Stimulated activated CD8-positive, alpha-beta memory T cell treated with anti-CD3 and anti-CD28 coated beads, Interleukin-4, amount 100 ng/mL, for 1 hour (primary cell): ENCODE measurements around the gene ADAMTSL4.
"Not testable (repeated sequence)": the region's sequence is repeated elsewhere in the genome, so short reads cannot be mapped to it uniquely, and the experiment has no call there.

ENCODE experiments used
- DNase-seq, 2 donors: peaks; one replicate each; pipeline ENCODE4 v3.0.0-alpha.2; 2020; ENCODE audit warnings: low read depth in 2 of 2, low spot score in 1 of 2

The ADAMTSL4 gene

DNA sequence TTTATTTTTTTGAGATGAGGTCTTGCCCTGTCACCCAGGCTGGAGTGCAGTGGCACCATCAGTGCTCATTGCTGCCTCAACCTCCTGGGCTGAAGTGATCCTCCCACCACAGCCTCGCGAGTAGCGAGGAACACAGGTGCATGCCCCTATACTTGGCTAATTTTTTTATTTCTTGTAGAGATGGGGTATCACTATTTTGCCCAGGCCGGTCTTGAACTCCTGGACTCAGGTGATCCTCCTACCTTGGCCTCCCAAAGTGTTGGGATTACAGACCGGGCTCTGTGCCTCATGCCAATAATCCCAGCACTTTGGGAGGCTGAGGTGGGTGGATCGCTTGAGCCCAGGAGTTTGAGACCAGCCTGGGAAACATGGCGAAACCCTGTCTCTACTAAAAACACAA, 32.2 kb downstream of the ADAMTSL4 start:
- DNase-seq = not testable (repeated sequence)

DNA sequence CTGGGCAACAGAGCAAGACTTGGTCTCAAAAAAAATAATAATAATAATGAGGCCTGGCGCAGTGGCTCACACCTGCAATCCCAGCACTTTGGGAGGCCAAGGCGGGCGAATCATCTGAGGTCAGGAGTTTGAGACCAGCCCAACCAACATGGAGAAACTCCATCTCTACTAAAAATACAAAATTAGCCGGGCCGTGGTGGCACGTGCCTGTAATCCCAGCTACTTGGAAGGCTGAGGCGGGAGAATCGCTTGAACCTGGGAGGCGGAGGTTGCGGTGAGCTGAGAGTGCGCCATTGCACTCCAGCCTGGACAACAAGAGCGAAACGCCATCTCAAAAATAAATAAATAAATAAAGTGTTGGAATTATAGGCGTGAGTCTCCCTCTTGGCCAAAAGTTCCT, 32.8 kb downstream of the ADAMTSL4 start:
- DNase-seq = not testable (repeated sequence)

GRCh38 chr1:150582371-150582770, 33.2 kb downstream of the ADAMTSL4 start:
- no peak for DNase-seq

- DNase-seq = no peak
Observed at GRCh38 chr1:150596095-150596892, 47.1 kb downstream of the ADAMTSL4 start.

DNA sequence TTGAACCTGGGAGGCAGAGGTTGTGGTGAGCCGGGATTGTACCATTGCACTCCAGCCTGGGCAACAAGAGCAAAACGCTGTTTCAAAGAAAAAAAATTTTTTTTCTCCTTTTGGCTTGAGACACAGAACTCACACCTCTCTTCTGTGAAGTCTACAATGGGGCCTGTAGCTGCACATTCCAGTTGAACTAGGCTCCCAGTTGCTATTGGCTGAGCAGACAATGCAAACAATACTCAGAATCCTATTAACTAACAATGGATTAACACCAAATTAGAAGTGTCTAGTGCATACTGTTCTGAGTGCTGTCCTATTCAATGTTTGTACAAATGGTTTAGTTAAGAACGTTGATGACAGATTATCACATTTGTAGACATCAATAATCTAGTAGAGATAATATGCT, 47.8 kb downstream of the ADAMTSL4 start:
- DNase-seq = no peak

DNA sequence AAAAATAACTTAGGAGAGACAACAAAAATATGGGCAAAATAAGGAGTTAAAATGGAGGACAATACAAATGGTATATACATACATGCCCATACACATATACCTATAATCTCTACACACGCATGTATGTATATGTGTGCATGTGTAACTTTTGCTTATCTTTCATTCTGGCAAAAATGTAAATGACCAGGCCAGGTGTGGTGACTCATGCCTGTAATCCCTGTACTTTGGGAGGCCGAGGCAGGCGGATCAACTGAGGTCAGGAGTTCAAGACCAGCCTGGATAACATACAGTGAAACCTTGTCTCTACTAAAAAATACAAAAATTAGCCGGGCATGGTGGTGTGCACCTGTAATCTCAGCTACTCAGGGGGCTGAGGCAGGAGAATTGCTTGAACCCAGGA, 49.1 kb downstream of the ADAMTSL4 start:
- not testable (repeated sequence) for DNase-seq

DNA sequence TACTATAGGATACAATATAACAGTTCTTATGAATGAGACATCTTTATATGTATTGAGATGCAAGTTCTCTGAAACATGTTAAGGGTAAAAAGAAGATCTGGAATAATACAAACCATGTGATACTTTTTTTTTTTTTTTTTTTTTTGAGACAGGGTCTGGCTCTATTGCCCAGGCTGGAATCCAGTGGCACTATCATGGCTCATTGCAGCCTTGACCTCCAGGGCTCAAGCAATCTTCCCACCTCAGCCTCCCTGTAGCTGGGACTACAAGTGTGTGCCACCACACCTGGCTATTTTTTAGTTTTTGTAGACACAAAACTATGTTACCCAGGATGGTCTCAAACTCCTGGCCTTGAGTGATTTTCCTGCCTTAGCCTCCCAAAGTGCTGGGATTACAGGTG, 52.3 kb downstream of the ADAMTSL4 start:
- no peak for DNase-seq

DNA sequence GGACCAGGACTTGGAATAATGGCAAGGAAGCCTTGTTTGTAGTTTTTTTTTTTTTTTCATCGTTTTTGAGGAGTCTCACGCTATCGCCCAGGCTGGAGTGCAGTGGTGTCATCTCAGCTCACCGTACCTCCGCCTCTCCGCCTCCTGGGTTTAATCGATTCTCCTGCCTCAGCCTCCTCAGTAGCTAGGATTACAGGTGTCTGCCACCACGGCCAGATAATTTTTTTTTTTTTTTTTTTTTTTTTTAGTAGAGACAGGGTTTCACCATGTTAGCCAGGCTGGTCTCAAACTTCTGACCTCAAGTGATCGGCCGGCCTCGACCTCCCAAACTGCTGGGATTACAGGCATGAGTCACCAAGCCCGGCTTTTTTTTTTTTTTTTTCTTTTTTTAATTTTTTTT, 53.2 kb downstream of the ADAMTSL4 start:
- DNase-seq = not testable (repeated sequence)

GRCh38 chr1:150603711-150604110, 54.5 kb downstream of the ADAMTSL4 start:
- no peak for DNase-seq

DNA sequence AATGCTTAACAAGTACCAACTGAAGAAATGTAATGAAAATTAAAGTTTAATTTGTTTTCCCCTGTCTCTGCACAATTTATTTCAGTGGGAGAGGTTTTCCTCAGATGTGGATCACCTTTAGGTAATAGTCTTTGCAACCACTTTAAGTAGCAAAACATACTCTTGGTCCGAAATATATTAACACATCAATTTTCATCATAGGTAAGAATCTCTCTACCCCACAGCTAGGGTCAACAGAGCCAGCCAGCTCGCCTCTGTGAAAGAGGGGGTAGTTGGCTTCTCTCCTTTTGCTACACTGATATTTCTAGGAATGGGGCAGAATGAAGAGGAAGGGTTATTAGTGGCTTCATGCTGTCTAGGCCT, 55.0 kb downstream of the ADAMTSL4 start:
- no peak for DNase-seq

GRCh38 chr1:150605451-150605731, 56.2 kb downstream of the ADAMTSL4 start:
- not testable (repeated sequence) for DNase-seq

GRCh38 chr1:150606463-150607142, 57.4 kb downstream of the ADAMTSL4 start:
- DNase-seq = no peak

DNA sequence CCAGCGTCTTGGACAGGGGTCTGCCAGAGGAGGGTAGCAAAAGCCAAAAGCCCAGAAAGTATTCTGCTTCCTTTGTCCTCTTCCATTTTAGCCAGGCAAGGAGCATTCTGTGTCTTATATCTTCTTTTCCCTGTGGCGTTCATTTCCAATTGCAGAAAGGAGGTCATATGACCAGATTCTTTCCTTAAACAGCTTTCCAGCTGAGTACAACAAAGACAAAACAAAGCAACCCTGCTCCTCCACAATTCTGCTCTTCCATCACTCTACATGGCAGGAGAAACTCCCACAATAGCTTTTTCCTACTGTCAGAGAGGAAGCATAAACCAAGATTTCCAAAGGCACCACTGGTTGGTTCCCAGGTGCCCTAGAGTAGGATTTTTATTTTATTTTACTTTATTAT, 60.5 kb downstream of the ADAMTSL4 start:
- no peak for DNase-seq
